ENCODE data around the gene GTPBP6. TPM values are rescaled to one million over a fixed set of nuclear protein-coding genes. Genes with fewer than 3 reads are reported as not detected.
A peak's percentile ranks its signal among the peaks of the same experiment; 100 is the strongest.
"Not testable (repeated sequence)": the region's sequence is repeated elsewhere in the genome, so short reads cannot be mapped to it uniquely, and the experiment has no call there.

GTPBP6 gene
- total RNA-seq, 3 donors from 2014 or later (not counting 1 experiment from before 2014, with no cell fraction given) = 46.9 to 62.8 (median 49.8) TPM

GRCh38 chrX:331151-331824 is 12.7 kb upstream of the GTPBP6 start:
- Mint-ChIP-seq H3K4me3 (peak overlapping the region; percentile 45), H3K27me3 (ENCODE audit: low read depth in 2 of 2) (no peaks in the 10 kb centered on the region), H3K27ac (no peak overlapping the region), H3K4me1 (no peaks in the 10 kb centered on the region), H3K36me3 (no peaks in the 10 kb centered on the region), H3K9me3 (no peaks in the 10 kb centered on the region)
- H3K4me1 ChIP-seq (ENCODE audit: control insufficient read depth, insufficient read depth, low read length) = peaks cover 16% of the 10 kb centered on the region
- H3K27me3 ChIP-seq (ENCODE audit: control insufficient read depth, insufficient read depth, low read length) = peaks cover 14% of the 10 kb centered on the region
- H3K4me3 ChIP-seq (ENCODE audit: low read length) = no peak overlapping the region
- WGBS (ENCODE audit: insufficient coverage) = 4% methylated on average over 51 of the region's 51 CpGs
- H3K36me3 ChIP-seq (ENCODE audit: control insufficient read depth, insufficient read depth, low read length) = peaks cover 3% of the 10 kb centered on the region
- no peaks in the 10 kb centered on the region for H3K9me3 ChIP-seq (ENCODE audit: control insufficient read depth, insufficient read depth, low read length)
- TF ChIP-seq CTCF (IDR thresholded peaks at IDR 0.05) = no peak
- intact Hi-C loops (cut with micrococcal nuclease) = no loop called here
- DNase-seq (peak in 1 of 2 donors; percentile 44), ATAC-seq (peak; percentile 57 to 77 (median 61))
- H3K27ac ChIP-seq (ENCODE audit: low read length) = no peak overlapping the region

- no peaks in the 10 kb centered on the region for H3K36me3 Mint-ChIP-seq
- 6% methylated on average over 28 of the region's 28 CpGs for WGBS (ENCODE audit: insufficient coverage)
Observed at GRCh38 chrX:330726-331150, 12.1 kb upstream of the GTPBP6 start.

GRCh38 chrX:330141-330725 is 11.6 kb upstream of the GTPBP6 start:
- H3K27ac ChIP-seq (ENCODE audit: low read length); intact Hi-C loops (cut with micrococcal nuclease); H3K4me3 ChIP-seq (ENCODE audit: low read length); H3K4me1 Mint-ChIP-seq; H3K27me3 Mint-ChIP-seq (ENCODE audit: low read depth in 2 of 2); H3K27ac Mint-ChIP-seq; H3K9me3 ChIP-seq (ENCODE audit: control insufficient read depth, insufficient read depth, low read length); H3K9me3 Mint-ChIP-seq; ATAC-seq; H3K36me3 Mint-ChIP-seq; DNase-seq; H3K36me3 ChIP-seq (ENCODE audit: control insufficient read depth, insufficient read depth, low read length); H3K4me3 Mint-ChIP-seq: not testable (repeated sequence)
- peaks cover 16% of the 10 kb centered on the region for H3K4me1 ChIP-seq (ENCODE audit: control insufficient read depth, insufficient read depth, low read length)
- H3K27me3 ChIP-seq (ENCODE audit: control insufficient read depth, insufficient read depth, low read length) = peaks cover 14% of the 10 kb centered on the region
- WGBS (ENCODE audit: insufficient coverage) = 63% methylated on average over 29 of the region's 29 CpGs

More at GRCh38 chrX:330726-331150, 12.1 kb upstream of the GTPBP6 start:
- no peak overlapping the region for H3K4me3 Mint-ChIP-seq
- Histone ChIP-seq H3K27ac (ENCODE audit: low read length) (no peak overlapping the region), H3K36me3 (ENCODE audit: control insufficient read depth, insufficient read depth, low read length) (peaks cover 3% of the 10 kb centered on the region), H3K4me3 (ENCODE audit: low read length) (no peak overlapping the region), H3K4me1 (ENCODE audit: control insufficient read depth, insufficient read depth, low read length) (peaks cover 16% of the 10 kb centered on the region), H3K9me3 (ENCODE audit: control insufficient read depth, insufficient read depth, low read length) (no peaks in the 10 kb centered on the region), H3K27me3 (ENCODE audit: control insufficient read depth, insufficient read depth, low read length) (peaks cover 14% of the 10 kb centered on the region)
- ATAC-seq (peak in 1 of 3 donors; percentile 14), DNase-seq (no peak)
- no peaks in the 10 kb centered on the region for H3K27me3 Mint-ChIP-seq (ENCODE audit: low read depth in 2 of 2)
- H3K4me1 Mint-ChIP-seq = no peaks in the 10 kb centered on the region
- no peaks in the 10 kb centered on the region for H3K9me3 Mint-ChIP-seq
- no peak for TF ChIP-seq CTCF (IDR thresholded peaks at IDR 0.05)
- no peak overlapping the region for H3K27ac Mint-ChIP-seq
- intact Hi-C loops (cut with micrococcal nuclease) = no loop called here

- no peak overlapping the region for H3K27ac ChIP-seq (ENCODE audit: low read length)
- intact Hi-C loops (cut with micrococcal nuclease) = no loop called here
- TF ChIP-seq CTCF (IDR thresholded peaks at IDR 0.05) = no peak
- ATAC-seq = no peak
- peaks cover 19% of the 10 kb centered on the region for H3K4me1 ChIP-seq (ENCODE audit: control insufficient read depth, insufficient read depth, low read length)
- peaks cover 3% of the 10 kb centered on the region for H3K36me3 ChIP-seq (ENCODE audit: control insufficient read depth, insufficient read depth, low read length)
- no peak overlapping the region for H3K4me3 Mint-ChIP-seq
- H3K4me3 ChIP-seq (ENCODE audit: low read length) = no peak overlapping the region
- DNase-seq = no peak
- peaks cover 14% of the 10 kb centered on the region for H3K27me3 ChIP-seq (ENCODE audit: control insufficient read depth, insufficient read depth, low read length)
- H3K36me3 Mint-ChIP-seq = no peaks in the 10 kb centered on the region
- H3K4me1 Mint-ChIP-seq = no peaks in the 10 kb centered on the region
- H3K27ac Mint-ChIP-seq = no peak overlapping the region
- H3K27me3 Mint-ChIP-seq (ENCODE audit: low read depth in 2 of 2) = no peaks in the 10 kb centered on the region
- no peaks in the 10 kb centered on the region for H3K9me3 ChIP-seq (ENCODE audit: control insufficient read depth, insufficient read depth, low read length)
- no peaks in the 10 kb centered on the region for H3K9me3 Mint-ChIP-seq
- WGBS (ENCODE audit: insufficient coverage) = 86% methylated on average over 19 of the region's 23 CpGs
Observed at GRCh38 chrX:329291-329910, 10.8 kb upstream of the GTPBP6 start.
